Measurements from ENCODE around the gene CHD3. TPM values are rescaled to one million over a fixed set of nuclear protein-coding genes. Genes with fewer than 3 reads are reported as not detected.

The CHD3 gene
- total and polyA plus RNA-seq, 2 donors (not counting 1 experiment from before 2014, with no cell fraction given), result 68.1 to 69.1 TPM

DNA sequence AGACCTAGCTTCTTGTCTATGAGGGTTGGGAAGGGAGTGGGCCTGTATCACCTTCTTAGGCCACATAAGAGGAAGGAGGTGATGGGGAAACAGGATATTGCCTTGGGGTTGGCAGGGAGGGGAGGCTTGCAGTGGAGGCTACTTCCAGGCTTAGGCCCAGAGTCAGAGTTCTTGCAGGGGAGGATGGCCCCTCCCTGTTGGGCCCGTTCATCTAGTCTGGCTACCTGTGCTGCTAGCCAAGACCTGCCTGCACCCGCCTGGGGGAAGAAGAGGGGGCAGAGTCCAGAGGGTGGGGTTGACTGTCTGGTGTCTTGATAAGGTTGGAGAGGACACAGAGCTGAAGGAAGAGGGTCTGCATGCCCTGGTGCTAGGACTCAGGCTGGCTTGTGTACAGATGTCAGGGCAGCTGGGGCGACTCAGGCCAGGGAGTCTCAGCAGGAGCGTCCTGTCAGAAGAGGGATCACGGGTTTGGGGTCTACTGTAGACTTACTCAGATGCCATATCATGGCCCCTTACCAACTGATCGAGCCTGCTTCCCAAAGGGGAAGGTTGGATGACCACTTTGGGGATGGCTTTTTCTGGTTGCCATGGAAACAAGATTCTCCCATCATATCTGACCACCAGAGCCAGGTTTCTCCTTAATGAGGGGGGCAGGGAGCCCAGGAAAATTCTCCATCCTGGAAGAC is 49.3 kb upstream of the CHD3 start:
- H3K79me2 ChIP-seq (ENCODE audit: control insufficient read depth, insufficient read depth, low read length), result peaks cover 18% of the 10 kb centered on the region
- Mint-ChIP-seq H3K27me3 (no peaks in the 10 kb centered on the region), H3K4me3 (peak overlapping the region; percentile 51), H3K9me3 (ENCODE audit: insufficient read depth) (no peaks in the 10 kb centered on the region), H3K27ac (peak overlapping the region; percentile 70), H3K4me1 (peaks cover 62% of the 10 kb centered on the region)
- peak overlapping the region in 1 of 5 experiments; percentile 16 for H3K4me3 ChIP-seq (ENCODE audit: control extremely low read depth in 1 of 5, extremely low read depth in 1 of 5, insufficient read depth in 1 of 5, low read depth in 2 of 5, low read length in 4 of 5)
- intact Hi-C loops (cut with micrococcal nuclease), result loop anchor here (10.0 kb wide), 2 partner anchors 825 to 1185 kb away; partner anchors contain the start of genes C17orf100, MED31 and RNASEK
- peaks cover 0 to 4% (median 0%) of the 10 kb centered on the region in 3 donors for H3K9me3 ChIP-seq (ENCODE audit: control extremely low read depth in 1 of 3, control insufficient read depth in 2 of 3, insufficient read depth in 1 of 3, low read length in 2 of 3)
- H3K27ac ChIP-seq (ENCODE audit: low read length in 2 of 2), result peak overlapping the region; percentile 11 to 100
- H3K36me3 ChIP-seq (replicated peaks in 1 of 2; ENCODE audit: control extremely low read depth in 1 of 2, control insufficient read depth in 1 of 2, extremely low read depth in 1 of 2, insufficient read depth in 2 of 2, low read length in 1 of 2), result no peaks in the 10 kb centered on the region
- ATAC-seq (ENCODE audit: low read depth) (no peak), DNase-seq (peak; percentile 41)
- TF ChIP-seq, protein P1, sequence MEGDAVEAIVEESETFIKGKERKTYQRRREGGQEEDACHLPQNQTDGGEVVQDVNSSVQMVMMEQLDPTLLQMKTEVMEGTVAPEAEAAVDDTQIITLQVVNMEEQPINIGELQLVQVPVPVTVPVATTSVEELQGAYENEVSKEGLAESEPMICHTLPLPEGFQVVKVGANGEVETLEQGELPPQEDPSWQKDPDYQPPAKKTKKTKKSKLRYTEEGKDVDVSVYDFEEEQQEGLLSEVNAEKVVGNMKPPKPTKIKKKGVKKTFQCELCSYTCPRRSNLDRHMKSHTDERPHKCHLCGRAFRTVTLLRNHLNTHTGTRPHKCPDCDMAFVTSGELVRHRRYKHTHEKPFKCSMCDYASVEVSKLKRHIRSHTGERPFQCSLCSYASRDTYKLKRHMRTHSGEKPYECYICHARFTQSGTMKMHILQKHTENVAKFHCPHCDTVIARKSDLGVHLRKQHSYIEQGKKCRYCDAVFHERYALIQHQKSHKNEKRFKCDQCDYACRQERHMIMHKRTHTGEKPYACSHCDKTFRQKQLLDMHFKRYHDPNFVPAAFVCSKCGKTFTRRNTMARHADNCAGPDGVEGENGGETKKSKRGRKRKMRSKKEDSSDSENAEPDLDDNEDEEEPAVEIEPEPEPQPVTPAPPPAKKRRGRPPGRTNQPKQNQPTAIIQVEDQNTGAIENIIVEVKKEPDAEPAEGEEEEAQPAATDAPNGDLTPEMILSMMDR (IDR thresholded peaks at IDR 0.05), result no peak
- no peak for TF ChIP-seq EZH2 (IDR thresholded peaks at IDR 0.05; ENCODE audit: borderline replicate concordance, insufficient read depth, low read depth, low read length, poor library complexity, severe bottlenecking)
- H3K4me2 ChIP-seq (replicated peaks; ENCODE audit: low read depth, low read length, poor library complexity, severe bottlenecking), result peak overlapping the region; percentile 33
- H3K4me1 ChIP-seq (ENCODE audit: control insufficient read depth in 2 of 2, insufficient read depth in 2 of 2, low read length in 2 of 2), result peaks cover 42 to 75% of the 10 kb centered on the region in 2 donors
- no peak overlapping the region for H3K9ac ChIP-seq (ENCODE audit: low read length)
- ChIA-PET CTCF (interaction anchor here (0.5 to 5.3 kb wide), 7 partner anchors 14 to 571 kb away, joined by 3 to 53 read pairs (median 6); partner anchors contain the start of genes CYB5D1 and NAA38), POLR2A (interaction anchor here (1.4 to 1.5 kb wide), 2 partner anchors 18 kb away, joined by 4 to 5 read pairs; partner anchors contain the start of genes CYB5D1 and NAA38)
- 87% methylated on average over 5 of the region's 6 CpGs for WGBS (ENCODE audit: insufficient coverage)
- H3K27me3 ChIP-seq (replicated peaks in 1 of 4; ENCODE audit: control extremely low read depth in 1 of 4, control insufficient read depth in 3 of 4, insufficient read depth in 4 of 4, low read length in 3 of 4), result no peaks in the 10 kb centered on the region
- H2AFZ ChIP-seq (ENCODE audit: insufficient read depth, low read depth, low read length, poor library complexity, severe bottlenecking), result no peak overlapping the region
- H4K20me1 ChIP-seq (ENCODE audit: control insufficient read depth, insufficient read depth, low read length, poor library complexity, severe bottlenecking), result peaks cover 33% of the 10 kb centered on the region

DNA sequence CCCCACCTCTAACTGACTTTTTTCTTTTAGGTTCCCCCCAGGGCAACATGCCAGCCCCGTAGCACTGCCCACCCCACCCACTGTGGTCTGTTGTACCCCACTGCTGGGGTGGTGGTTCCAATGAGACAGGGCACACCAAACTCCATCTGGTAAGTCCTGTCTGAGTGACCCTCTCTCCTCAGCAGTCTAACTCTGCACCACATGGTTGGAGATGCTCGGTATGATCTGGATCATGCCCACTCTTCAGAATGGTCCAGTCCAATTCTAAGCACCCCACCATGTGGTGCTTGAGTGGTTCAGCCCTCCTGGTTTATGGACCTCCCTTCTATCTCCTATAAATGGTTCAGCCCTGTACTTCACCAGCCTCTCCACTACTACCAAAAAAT is 48.7 kb upstream of the CHD3 start:
- peak overlapping the region in 1 of 2 donors; percentile 100 for H3K27ac ChIP-seq (ENCODE audit: low read length in 2 of 2)

More for the DNA sequence above, 48.7 kb upstream of the CHD3 start:
- Histone ChIP-seq H3K9ac (ENCODE audit: low read length) (no peak overlapping the region), H3K36me3 (replicated peaks in 1 of 2; ENCODE audit: control extremely low read depth in 1 of 2, control insufficient read depth in 1 of 2, extremely low read depth in 1 of 2, insufficient read depth in 2 of 2, low read length in 1 of 2) (no peaks in the 10 kb centered on the region), H3K4me3 (ENCODE audit: control extremely low read depth in 1 of 5, extremely low read depth in 1 of 5, insufficient read depth in 1 of 5, low read depth in 2 of 5, low read length in 4 of 5) (peak overlapping the region in 1 of 5 experiments; percentile 8), H3K9me3 (ENCODE audit: control extremely low read depth in 1 of 3, control insufficient read depth in 2 of 3, insufficient read depth in 1 of 3, low read length in 2 of 3) (peaks cover 0 to 4% (median 0%) of the 10 kb centered on the region in 3 donors), H3K4me2 (replicated peaks; ENCODE audit: low read depth, low read length, poor library complexity, severe bottlenecking) (no peak overlapping the region), H2AFZ (ENCODE audit: insufficient read depth, low read depth, low read length, poor library complexity, severe bottlenecking) (no peak overlapping the region), H3K27me3 (replicated peaks in 1 of 4; ENCODE audit: control extremely low read depth in 1 of 4, control insufficient read depth in 3 of 4, insufficient read depth in 4 of 4, low read length in 3 of 4) (no peaks in the 10 kb centered on the region), H3K4me1 (ENCODE audit: control insufficient read depth in 2 of 2, insufficient read depth in 2 of 2, low read length in 2 of 2) (peaks cover 43 to 77% of the 10 kb centered on the region in 2 donors), H3K79me2 (ENCODE audit: control insufficient read depth, insufficient read depth, low read length) (peaks cover 19% of the 10 kb centered on the region), H4K20me1 (ENCODE audit: control insufficient read depth, insufficient read depth, low read length, poor library complexity, severe bottlenecking) (peaks cover 38% of the 10 kb centered on the region)
- peaks cover 64% of the 10 kb centered on the region for H3K4me1 Mint-ChIP-seq
- no peak for TF ChIP-seq EZH2 (IDR thresholded peaks at IDR 0.05; ENCODE audit: borderline replicate concordance, insufficient read depth, low read depth, low read length, poor library complexity, severe bottlenecking)
- TF ChIP-seq, protein P1 (IDR thresholded peaks at IDR 0.05), result no peak
- ATAC-seq (ENCODE audit: low read depth) (no peak), DNase-seq (peak; percentile 50)
- no peaks in the 10 kb centered on the region for H3K9me3 Mint-ChIP-seq (ENCODE audit: insufficient read depth)
- ChIA-PET POLR2A (interaction anchor here (0.7 to 1.5 kb wide), 2 partner anchors 17 to 181 kb away, joined by 3 to 4 read pairs; partner anchors contain the start of gene NAA38), CTCF (interaction anchor here (0.9 to 2.2 kb wide), 4 partner anchors 11 to 97 kb away, joined by 3 to 9 read pairs (median 4); no protein-coding TSS in a partner anchor)
- H3K4me3 Mint-ChIP-seq, result peak overlapping the region; percentile 100
- intact Hi-C loops (cut with micrococcal nuclease), result loop anchor here (5.0 to 10.0 kb wide), 4 partner anchors 153 to 1185 kb away; partner anchors contain the start of genes C17orf100, FXR2, MED31 and RNASEK
- WGBS (ENCODE audit: insufficient coverage), result 94% methylated on average over 2 of the region's 2 CpGs
- H3K27me3 Mint-ChIP-seq, result no peaks in the 10 kb centered on the region
- peak overlapping the region; percentile 70 for H3K27ac Mint-ChIP-seq

Data from B cell (primary cell).